Sigmoid colon (tissue), 3 donors: ENCODE data around the gene ASMTL.

Experiments used
- CTCF ChIP-seq, 4 experiments: fragments of 450-650 bp in 3 of 4; fragments of 200-600 bp in 1 of 4; IDR thresholded peaks; one replicate each; pipeline ENCODE4 v1.5.1; 2016 to 2019; ENCODE audit warnings: antibody characterized with exemption in 4 of 4, mild to moderate bottlenecking in 3 of 4, moderate library complexity in 2 of 4
- POLR2A ChIP-seq, 2 donors: fragments of 450-650 bp; IDR thresholded peaks; one replicate each; pipeline ENCODE4 v1.6.1; 2016; ENCODE audit warnings: antibody characterized with exemption in 2 of 2, mild to moderate bottlenecking in 2 of 2, moderate library complexity in 2 of 2

GRCh38 chrX:1453951-1454785, 1.5 kb upstream of the ASMTL start:
- TF ChIP-seq CTCF (IDR thresholded peaks at IDR 0.05) (peak; percentile 84 to 98 (median 93)), POLR2A (IDR thresholded peaks at IDR 0.05) (no peak)
